BE2C (cell line): ENCODE data around the gene MAPK14.

Source experiments
- DNase-seq: peaks from one replicate; pipeline ENCODE4 v3.0.0-alpha.2; 2020
- H3K27me3 ChIP-seq: fragments of 250-450 bp; sonication (Bioruptor Pico); 2 replicates; pipeline ENCODE4 v1.5.1; 2020; ENCODE audit warnings: mild to moderate bottlenecking
- H3K36me3 ChIP-seq: fragments of 250-450 bp; sonication (Bioruptor Pico); 2 replicates; pipeline ENCODE4 v1.5.1; 2020; ENCODE audit warnings: mild to moderate bottlenecking
- H3K4me1 ChIP-seq: fragments of 250-450 bp; sonication (Bioruptor Pico); 2 replicates; pipeline ENCODE4 v1.5.1; 2020
- H3K4me3 ChIP-seq: 2 replicates; pipeline ENCODE4 v1.5.1; 2011; ENCODE audit warnings: low read depth, low read length
- H3K9me3 ChIP-seq: fragments of 250-450 bp; sonication (Bioruptor Pico); 2 replicates; pipeline ENCODE4 v1.5.1; 2020
- CTCF ChIP-seq: IDR thresholded peaks from 2 replicates; pipeline ENCODE4 v1.5.1; 2012; ENCODE audit warnings: mild to moderate bottlenecking, low read depth, low read length

MAPK14 gene

DNA sequence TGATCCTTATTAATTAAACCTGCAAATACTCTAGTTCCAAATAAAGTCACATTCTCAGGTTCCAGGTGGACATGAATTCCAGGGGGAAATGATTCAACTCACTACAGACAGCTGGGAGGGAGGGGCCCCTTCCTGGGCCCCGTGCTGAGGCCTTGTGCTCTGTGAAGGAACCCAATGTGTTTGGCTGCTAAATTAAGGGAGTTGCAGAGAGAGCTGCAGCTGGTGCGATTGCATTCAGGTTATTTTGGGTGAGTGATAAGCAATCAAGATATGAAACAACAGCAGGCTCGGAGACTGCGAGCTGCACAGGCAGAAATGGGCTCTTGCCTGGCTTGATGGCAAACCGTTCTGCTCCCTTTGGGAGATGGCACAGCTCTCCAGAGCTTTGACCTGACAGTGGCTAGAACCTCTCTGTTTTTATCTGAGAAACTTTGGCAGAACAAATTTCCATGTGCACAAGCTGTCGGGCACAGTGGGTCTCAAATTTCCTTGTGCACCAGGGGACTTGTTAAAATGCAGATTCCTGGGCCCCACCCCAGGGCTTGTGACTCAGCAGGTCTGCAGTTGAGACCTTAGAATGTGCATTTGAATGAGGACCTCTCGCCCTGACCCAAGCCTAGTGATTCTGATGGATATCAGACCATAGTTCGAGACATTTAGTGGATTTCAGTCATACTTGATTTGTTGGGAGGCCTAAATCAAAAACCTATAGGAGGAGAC is 112.5 kb downstream of the MAPK14 start:
- Histone ChIP-seq H3K27me3 (no peaks in the 10 kb centered on the region), H3K4me3 (no peak overlapping the region), H3K4me1 (peaks cover 10% of the 10 kb centered on the region), H3K9me3 (no peaks in the 10 kb centered on the region), H3K36me3 (no peaks in the 10 kb centered on the region)
- no peak for TF ChIP-seq CTCF
- DNase-seq: no peak

- no peaks in the 10 kb centered on the region for H3K36me3 ChIP-seq
- no peaks in the 10 kb centered on the region for H3K27me3 ChIP-seq
- TF ChIP-seq CTCF: no peak
- no peak overlapping the region for H3K4me3 ChIP-seq
- DNase-seq: no peak
- H3K4me1 ChIP-seq: peaks cover 8% of the 10 kb centered on the region
- H3K9me3 ChIP-seq: no peaks in the 10 kb centered on the region
Measured at GRCh38 chr6:36141091-36141490, 113.5 kb downstream of the MAPK14 start.

DNA sequence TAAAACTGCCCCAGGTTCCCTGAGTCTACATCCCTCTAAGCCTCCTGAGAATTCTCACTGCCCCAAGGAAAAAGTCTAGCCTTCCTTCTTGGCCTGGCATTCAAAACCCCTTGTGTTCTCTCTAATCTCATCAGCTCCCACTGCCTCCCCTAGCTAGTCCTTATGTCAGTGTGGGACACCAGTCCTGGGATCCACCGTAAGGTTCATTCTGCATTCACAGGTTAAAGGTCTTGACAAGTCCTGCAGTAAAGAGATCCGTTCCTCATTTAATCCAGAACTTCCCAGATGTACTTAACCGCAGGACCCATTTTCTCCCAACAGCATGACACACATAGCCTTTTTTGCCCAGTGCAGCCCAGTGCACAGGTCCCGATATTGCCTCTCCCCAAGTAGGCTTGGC is 114.4 kb downstream of the MAPK14 start:
- DNase-seq: no peak
- Histone ChIP-seq H3K4me3 (no peak overlapping the region), H3K9me3 (no peaks in the 10 kb centered on the region), H3K36me3 (no peaks in the 10 kb centered on the region), H3K27me3 (no peaks in the 10 kb centered on the region), H3K4me1 (peaks cover 6% of the 10 kb centered on the region; the same call in 1 of the 2 replicates)
- TF ChIP-seq CTCF: no peak

DNA sequence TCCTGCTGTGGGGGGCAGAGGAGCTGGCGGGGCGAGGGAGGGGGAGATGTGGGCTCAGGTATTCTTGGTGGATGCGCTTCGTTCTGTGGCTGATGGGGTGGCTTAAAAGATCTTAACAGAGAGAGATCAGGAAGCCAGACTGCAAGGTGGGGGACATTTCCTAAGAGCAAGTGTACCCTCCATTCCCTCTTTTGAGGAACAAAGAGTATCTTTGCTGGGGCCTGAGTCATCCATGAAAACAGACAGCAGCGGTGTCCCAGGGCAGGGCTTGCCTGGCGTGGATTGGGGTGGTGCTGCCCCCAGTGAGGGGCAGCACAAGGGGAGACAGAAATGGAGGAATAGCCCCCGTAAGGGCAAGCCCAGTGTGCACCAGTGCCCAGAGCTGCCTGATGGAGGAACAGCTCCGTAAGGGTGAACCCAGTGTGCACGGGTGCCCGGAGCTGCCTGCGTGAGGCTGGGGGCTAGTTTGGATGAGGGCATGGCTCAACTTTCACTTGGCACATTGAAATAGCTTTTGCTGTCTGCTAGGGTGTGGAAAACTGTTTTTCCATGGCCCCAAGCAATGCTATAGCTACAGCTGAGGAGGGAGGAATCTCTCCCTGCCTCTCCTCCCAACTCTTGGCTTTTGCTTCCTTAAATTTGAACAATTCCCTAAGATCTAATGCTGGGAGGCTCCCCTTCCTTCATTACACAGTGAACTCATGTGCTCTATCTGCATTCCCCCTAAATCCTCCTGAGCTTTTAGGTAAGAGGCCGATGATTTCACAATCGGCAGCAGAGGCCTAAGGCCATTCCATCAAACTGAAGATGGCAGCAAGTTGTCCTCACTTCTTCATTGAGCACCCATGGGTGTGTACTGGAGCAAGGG is 115.6 kb downstream of the MAPK14 start:
- no peaks in the 10 kb centered on the region for H3K36me3 ChIP-seq
- TF ChIP-seq CTCF: no peak
- H3K4me3 ChIP-seq: no peak overlapping the region
- no peaks in the 10 kb centered on the region for H3K9me3 ChIP-seq
- H3K27me3 ChIP-seq: no peaks in the 10 kb centered on the region
- no peak for DNase-seq
- H3K4me1 ChIP-seq: peaks cover 9% of the 10 kb centered on the region; the same call in 1 of the 2 replicates

- no peaks in the 10 kb centered on the region for H3K9me3 ChIP-seq
- DNase-seq: no peak
- H3K36me3 ChIP-seq: no peaks in the 10 kb centered on the region
- H3K27me3 ChIP-seq: no peaks in the 10 kb centered on the region
- H3K4me3 ChIP-seq: no peak overlapping the region
- no peak for TF ChIP-seq CTCF
- H3K4me1 ChIP-seq: peaks cover 3% of the 10 kb centered on the region; the same call in 1 of the 2 replicates
Measured at GRCh38 chr6:36145495-36145894, 117.9 kb downstream of the MAPK14 start.

DNA sequence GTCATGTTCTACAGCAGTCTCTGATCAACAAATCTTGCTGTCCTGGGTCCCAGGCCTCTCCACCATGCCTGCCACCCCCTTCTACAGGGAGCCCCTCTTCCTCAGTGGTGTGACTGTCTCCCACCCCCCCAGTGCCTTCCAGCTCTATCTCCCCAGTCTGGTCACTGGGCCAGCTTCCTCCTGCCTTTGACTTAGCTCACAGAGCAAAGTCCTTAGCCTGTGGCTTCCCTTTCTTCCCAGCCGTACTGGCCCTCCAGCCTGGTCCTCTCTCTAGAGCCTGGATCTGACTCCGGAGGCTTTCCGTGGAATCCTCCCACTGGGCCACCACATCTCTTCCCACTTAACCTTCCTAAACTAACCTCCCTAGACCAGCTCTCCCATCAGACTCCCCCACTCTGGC is 119.7 kb downstream of the MAPK14 start:
- no peaks in the 10 kb centered on the region for H3K36me3 ChIP-seq
- no peak for TF ChIP-seq CTCF

More for the DNA sequence above, 119.7 kb downstream of the MAPK14 start:
- Histone ChIP-seq H3K4me3 (no peak overlapping the region), H3K9me3 (no peaks in the 10 kb centered on the region), H3K27me3 (no peaks in the 10 kb centered on the region), H3K4me1 (peaks cover 3% of the 10 kb centered on the region; the same call in 1 of the 2 replicates)
- no peak for DNase-seq
